Measurements from ENCODE around the gene DUSP10. TPM values are rescaled to one million over a fixed set of nuclear protein-coding genes. Genes with fewer than 3 reads are reported as not detected.

Gene DUSP10
- total RNA-seq, 2 donors from 2014 or later: 6.5 to 11.7 TPM

DNA sequence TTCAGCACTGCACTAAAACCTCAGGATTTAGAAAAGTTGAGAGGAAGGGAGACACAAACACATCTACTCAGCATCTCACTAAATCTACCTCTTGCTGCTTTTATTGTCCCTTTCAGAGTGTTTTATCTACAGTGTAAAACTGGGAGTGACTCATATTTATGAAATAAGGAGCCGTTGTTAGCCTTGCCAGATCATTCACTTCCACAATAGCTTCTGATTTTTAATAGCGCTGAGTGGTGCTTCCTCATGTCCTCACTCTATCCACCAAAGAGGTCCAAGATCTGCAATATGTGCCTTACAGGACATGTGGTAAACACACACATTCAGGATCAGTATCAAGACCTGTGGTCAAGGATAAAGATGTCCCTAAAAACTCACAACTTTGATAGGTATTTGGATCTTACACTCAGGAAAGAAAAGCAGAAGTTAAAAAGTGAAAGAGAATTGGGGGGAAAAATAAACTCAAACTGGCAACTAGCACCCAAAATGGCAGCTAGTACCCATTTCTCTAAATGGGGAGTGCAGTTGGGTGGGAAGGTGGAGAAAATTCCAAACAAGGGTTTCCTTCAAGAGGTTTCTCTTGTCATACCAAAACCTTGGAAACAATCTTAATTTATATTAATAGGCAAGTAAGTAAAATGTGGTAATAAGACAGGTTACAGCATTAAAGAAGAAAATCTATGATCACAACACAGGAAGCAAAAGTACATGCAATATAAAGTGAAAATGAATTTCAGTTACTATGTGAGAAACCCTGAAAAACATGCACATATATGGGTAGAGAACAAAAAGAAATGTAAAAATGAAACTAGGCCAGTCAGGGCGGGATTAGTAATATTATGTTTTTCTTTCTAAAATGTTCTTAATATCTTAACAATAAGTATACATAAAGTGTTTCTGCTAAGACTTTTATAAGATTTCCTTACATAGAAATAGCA, 15.9 kb downstream of the DUSP10 start:
- peaks cover 5% of the 10 kb centered on the region for H3K4me1 ChIP-seq (ENCODE audit: control insufficient read depth, insufficient read depth, low read length)
- Mint-ChIP-seq H3K9me3 (peaks cover 25% of the 10 kb centered on the region), H3K27ac (no peak overlapping the region), H3K27me3 (ENCODE audit: insufficient read depth) (no peaks in the 10 kb centered on the region), H3K36me3 (ENCODE audit: low read depth) (peaks cover 36% of the 10 kb centered on the region), H3K4me1 (peaks cover 11% of the 10 kb centered on the region), H3K4me3 (no peak overlapping the region)
- H3K4me3 ChIP-seq (ENCODE audit: low read length): no peak overlapping the region
- no peaks in the 10 kb centered on the region for H3K27me3 ChIP-seq (ENCODE audit: control insufficient read depth, insufficient read depth, low read length, poor library complexity, severe bottlenecking)
- no peak overlapping the region for H3K27ac ChIP-seq (ENCODE audit: low read depth, low read length)
- H3K9ac ChIP-seq (ENCODE audit: extremely low read depth, low read length, poor library complexity, severe bottlenecking): no peak overlapping the region
- WGBS, 2 experiments (ENCODE audit: insufficient coverage in 1 of 2, insufficient read length in 1 of 2): 97 to 100% methylated on average over 2 of the region's 3 CpGs
- peaks cover 45% of the 10 kb centered on the region for H3K9me3 ChIP-seq (ENCODE audit: control insufficient read depth, low read length)
- peaks cover 86% of the 10 kb centered on the region for H3K36me3 ChIP-seq (ENCODE audit: control insufficient read depth, insufficient read depth, low read length)
- no peak for DNase-seq
- TF ChIP-seq, protein P1, sequence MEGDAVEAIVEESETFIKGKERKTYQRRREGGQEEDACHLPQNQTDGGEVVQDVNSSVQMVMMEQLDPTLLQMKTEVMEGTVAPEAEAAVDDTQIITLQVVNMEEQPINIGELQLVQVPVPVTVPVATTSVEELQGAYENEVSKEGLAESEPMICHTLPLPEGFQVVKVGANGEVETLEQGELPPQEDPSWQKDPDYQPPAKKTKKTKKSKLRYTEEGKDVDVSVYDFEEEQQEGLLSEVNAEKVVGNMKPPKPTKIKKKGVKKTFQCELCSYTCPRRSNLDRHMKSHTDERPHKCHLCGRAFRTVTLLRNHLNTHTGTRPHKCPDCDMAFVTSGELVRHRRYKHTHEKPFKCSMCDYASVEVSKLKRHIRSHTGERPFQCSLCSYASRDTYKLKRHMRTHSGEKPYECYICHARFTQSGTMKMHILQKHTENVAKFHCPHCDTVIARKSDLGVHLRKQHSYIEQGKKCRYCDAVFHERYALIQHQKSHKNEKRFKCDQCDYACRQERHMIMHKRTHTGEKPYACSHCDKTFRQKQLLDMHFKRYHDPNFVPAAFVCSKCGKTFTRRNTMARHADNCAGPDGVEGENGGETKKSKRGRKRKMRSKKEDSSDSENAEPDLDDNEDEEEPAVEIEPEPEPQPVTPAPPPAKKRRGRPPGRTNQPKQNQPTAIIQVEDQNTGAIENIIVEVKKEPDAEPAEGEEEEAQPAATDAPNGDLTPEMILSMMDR (conservative IDR thresholded peaks at IDR 0.05): no peak

DNA sequence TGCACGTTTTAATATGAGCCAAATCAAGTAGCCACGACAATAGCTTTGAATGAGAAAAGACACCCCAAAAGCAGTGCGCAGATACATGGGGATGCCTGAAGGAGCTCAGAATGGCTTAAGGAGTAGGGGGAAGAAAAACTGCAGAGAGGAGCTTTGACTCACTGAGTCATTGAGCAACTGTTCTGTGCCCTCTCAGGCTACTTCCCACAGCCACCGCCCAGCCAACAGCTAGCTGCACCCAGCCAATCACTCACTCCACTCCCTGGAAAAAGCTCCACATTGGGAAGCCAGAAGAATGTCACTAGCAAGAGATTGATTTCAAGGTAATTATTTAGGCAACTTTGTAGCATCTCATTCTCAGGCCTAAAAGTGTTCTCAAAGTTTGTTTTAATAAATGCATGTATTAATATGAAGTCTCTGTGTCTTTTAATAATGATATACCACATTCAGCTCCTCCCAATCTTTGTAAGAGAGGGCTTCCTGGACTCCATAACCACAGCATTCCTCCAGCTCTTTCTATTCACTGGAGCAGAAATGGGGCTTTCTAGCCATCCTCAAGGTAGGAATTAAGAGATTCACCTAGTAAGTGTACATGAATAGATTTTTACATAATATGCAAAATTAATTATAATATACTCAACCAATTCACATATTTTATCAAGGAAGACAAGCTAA, 16.8 kb downstream of the DUSP10 start:
- no peak overlapping the region for H3K27ac Mint-ChIP-seq
- Histone ChIP-seq H3K9me3 (ENCODE audit: control insufficient read depth, low read length) (peaks cover 45% of the 10 kb centered on the region), H3K36me3 (ENCODE audit: control insufficient read depth, insufficient read depth, low read length) (peaks cover 90% of the 10 kb centered on the region), H3K27ac (ENCODE audit: low read depth, low read length) (no peak overlapping the region), H3K4me1 (ENCODE audit: control insufficient read depth, insufficient read depth, low read length) (peaks cover 5% of the 10 kb centered on the region), H3K27me3 (ENCODE audit: control insufficient read depth, insufficient read depth, low read length, poor library complexity, severe bottlenecking) (no peaks in the 10 kb centered on the region), H3K9ac (ENCODE audit: extremely low read depth, low read length, poor library complexity, severe bottlenecking) (no peak overlapping the region), H3K4me3 (ENCODE audit: low read length) (no peak overlapping the region)
- TF ChIP-seq, protein P1 (conservative IDR thresholded peaks at IDR 0.05): no peak
- no peak for DNase-seq
- peaks cover 25% of the 10 kb centered on the region for H3K9me3 Mint-ChIP-seq
- 93 to 95% methylated on average over 3 to 4 of the region's 4 CpGs for WGBS, 2 experiments (ENCODE audit: insufficient coverage in 1 of 2, insufficient read length in 1 of 2)
- H3K4me1 Mint-ChIP-seq: peaks cover 11% of the 10 kb centered on the region
- no peaks in the 10 kb centered on the region for H3K27me3 Mint-ChIP-seq (ENCODE audit: insufficient read depth)
- H3K36me3 Mint-ChIP-seq (ENCODE audit: low read depth): peaks cover 36% of the 10 kb centered on the region
- no peak overlapping the region for H3K4me3 Mint-ChIP-seq

DNA sequence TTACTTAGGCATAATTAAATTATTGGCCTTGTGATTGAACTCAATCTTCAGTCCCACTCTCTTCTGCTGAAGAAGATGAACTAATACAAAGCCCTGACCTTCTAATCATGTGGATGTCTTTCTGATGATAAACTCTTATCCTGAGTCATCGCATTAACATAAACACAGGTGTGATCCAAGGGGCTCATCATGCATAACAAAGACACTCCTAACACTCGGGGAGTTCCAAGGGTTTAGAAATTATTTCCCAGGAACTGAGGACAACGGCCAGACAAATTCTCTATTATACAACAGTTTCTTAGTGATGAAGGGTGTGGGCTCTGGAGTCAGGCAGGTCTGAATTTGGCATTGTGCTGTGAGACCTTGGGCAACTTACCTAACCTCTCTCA, 18.0 kb downstream of the DUSP10 start:
- Histone ChIP-seq H3K4me1 (ENCODE audit: control insufficient read depth, insufficient read depth, low read length) (peaks cover 10% of the 10 kb centered on the region), H3K9me3 (ENCODE audit: control insufficient read depth, low read length) (peaks cover 45% of the 10 kb centered on the region), H3K27me3 (ENCODE audit: control insufficient read depth, insufficient read depth, low read length, poor library complexity, severe bottlenecking) (no peaks in the 10 kb centered on the region), H3K9ac (ENCODE audit: extremely low read depth, low read length, poor library complexity, severe bottlenecking) (no peak overlapping the region), H3K36me3 (ENCODE audit: control insufficient read depth, insufficient read depth, low read length) (peaks cover 92% of the 10 kb centered on the region), H3K27ac (ENCODE audit: low read depth, low read length) (no peak overlapping the region), H3K4me3 (ENCODE audit: low read length) (peak overlapping the region; percentile 28)
- Mint-ChIP-seq H3K4me3 (no peak overlapping the region), H3K9me3 (peaks cover 25% of the 10 kb centered on the region), H3K36me3 (ENCODE audit: low read depth) (peaks cover 36% of the 10 kb centered on the region), H3K4me1 (peaks cover 17% of the 10 kb centered on the region), H3K27me3 (ENCODE audit: insufficient read depth) (no peaks in the 10 kb centered on the region), H3K27ac (no peak overlapping the region)
- no peak for DNase-seq
- TF ChIP-seq, protein P1 (conservative IDR thresholded peaks at IDR 0.05): no peak
- WGBS, 2 experiments (ENCODE audit: insufficient coverage in 1 of 2, insufficient read length in 1 of 2): 80 to 85% methylated on average over 1 to 3 of the region's 3 CpGs
